ENCODE results near the gene COX10.

- no peak for TF ChIP-seq CTCF (IDR thresholded peaks at IDR 0.05)
- TF ChIP-seq TCF7L2 (IDR thresholded peaks at IDR 0.05; ENCODE audit: low read depth, low read length) = no peak
- TF ChIP-seq POLR2AphosphoS5 (IDR thresholded peaks at IDR 0.05; ENCODE audit: low read depth, low read length) = no peak
- TF ChIP-seq REST (IDR thresholded peaks at IDR 0.05; ENCODE audit: insufficient read depth in 1 of 2, low read depth in 2 of 2, low read length in 1 of 2) = no peak
These were observed 16.3 kb upstream of the COX10 start for GRCh38 chr17:14052886-14053615.
